HepG2 (cell line): ENCODE results near the gene EPN2. TPM values are rescaled to one million over a fixed set of nuclear protein-coding genes. Genes with fewer than 3 reads are reported as not detected.

Source experiments
- ATF7 ChIP-seq, 2 experiments: fragments of 450-650 bp in 1 of 2; sonication (generic) in 1 of 2; formaldehyde crosslinking in 1 of 2; IDR thresholded peaks; 2 replicates each; pipeline versions ENCODE4 v1.4.0 to v1.6.1; 2016 to 2020; ENCODE audit warnings: antibody characterized with exemption in 1 of 2, mild to moderate bottlenecking in 1 of 2, missing genetic modification reagents in 1 of 2
- BORCS8-MEF2B ChIP-seq: sonication (generic); formaldehyde crosslinking; IDR thresholded peaks from 2 replicates; pipeline ENCODE4 v1.8.0; 2022; ENCODE audit warnings: mild to moderate bottlenecking, missing genetic modification reagents
- EED ChIP-seq: sonication (generic); formaldehyde crosslinking; IDR thresholded peaks from 2 replicates; pipeline ENCODE4 v1.5.0; 2020; ENCODE audit warnings: mild to moderate bottlenecking, missing genetic modification reagents
- HOXD1 ChIP-seq: sonication (generic); formaldehyde crosslinking; IDR thresholded peaks from 2 replicates; pipeline ENCODE4 v1.5.0; 2020; ENCODE audit warnings: missing genetic modification reagents
- IRF1 ChIP-seq: sonication (generic); formaldehyde crosslinking; IDR thresholded peaks from 2 replicates; pipeline ENCODE4 v1.4.0; 2020; ENCODE audit warnings: low read depth, mild to moderate bottlenecking, missing genetic modification reagents
- KLF12 ChIP-seq: sonication (generic); formaldehyde crosslinking; IDR thresholded peaks from 2 replicates; pipeline ENCODE4 v1.4.0; 2020; ENCODE audit warnings: missing genetic modification reagents, borderline replicate concordance
- NFKBIZ ChIP-seq: IDR thresholded peaks from 2 replicates; pipeline ENCODE4 v1.6.1; 2018; ENCODE audit warnings: missing genetic modification reagents, missing compliant biosample characterization
- PHF8 ChIP-seq: sonication (generic); formaldehyde crosslinking; IDR thresholded peaks from 2 replicates; pipeline ENCODE4 v1.5.0; 2020; ENCODE audit warnings: missing genetic modification reagents
- TBX2 ChIP-seq: sonication (generic); formaldehyde crosslinking; IDR thresholded peaks from 2 replicates; pipeline ENCODE4 v1.5.0; 2020; ENCODE audit warnings: missing genetic modification reagents, mild to moderate bottlenecking, borderline replicate concordance
- YEATS2 ChIP-seq: sonication (generic); formaldehyde crosslinking; IDR thresholded peaks from 2 replicates; pipeline ENCODE4 v1.4.0; 2020; ENCODE audit warnings: missing genetic modification reagents, borderline replicate concordance
- ZNF12 ChIP-seq: sonication (generic); formaldehyde crosslinking; IDR thresholded peaks from 2 replicates; pipeline ENCODE4 v1.5.0; 2020; ENCODE audit warnings: missing genetic modification reagents
- ZNF207 ChIP-seq: fragments of 450-650 bp; IDR thresholded peaks from 2 replicates; pipeline ENCODE4 v1.6.1; 2016; ENCODE audit warnings: antibody characterized with exemption, borderline replicate concordance
- ZNF501 ChIP-seq: sonication (generic); formaldehyde crosslinking; IDR thresholded peaks from 2 replicates; pipeline ENCODE4 v1.5.1; 2020; ENCODE audit warnings: mild to moderate bottlenecking, moderate library complexity, missing genetic modification reagents
- ZNF646 ChIP-seq: sonication (generic); formaldehyde crosslinking; IDR thresholded peaks from 2 replicates; pipeline ENCODE4 v1.9.0; 2021; ENCODE audit warnings: mild to moderate bottlenecking, missing genetic modification reagents
- polyA plus RNA-seq, 8 experiments: library from polyadenylated mRNA; depleted of rRNA in 3 of 8; stranded (reverse) in 7 of 8; unstranded in 1 of 8; fragments of >200 nt; fragmentation: Illumina TruSeq in 4 of 8; extraction: Trizol in 4 of 8; gene quantifications; 2 replicates each; pipeline versions ENCODE4 v1.2.1 to v1.2.3, GENCODE V29; 2011 to 2016; ENCODE audit warnings: low read depth in 4 of 8, missing spikeins in 1 of 8, mixed read lengths in 1 of 8; ENCODE audit not compliant: insufficient read depth in 1 of 8
- total RNA-seq, 5 experiments: library from RNA; depleted of rRNA; stranded (reverse); fragments of >200 nt; fragmentation: Illumina TruSeq; extraction: Trizol; gene quantifications; 2 replicates each; pipeline ENCODE4 v1.2.3, GENCODE V29; 2016; ENCODE audit warnings: low read depth in 1 of 5
- TF ChIP-seq, protein P1 (sequence below): sonication (generic); formaldehyde crosslinking; IDR thresholded peaks from 2 replicates; pipeline ENCODE4 v1.4.0; 2020; ENCODE audit warnings: missing genetic modification reagents
- TF ChIP-seq, protein P2 (sequence below): sonication (generic); formaldehyde crosslinking; IDR thresholded peaks from 2 replicates; pipeline ENCODE4 v1.5.0; 2020; ENCODE audit warnings: mild to moderate bottlenecking, missing genetic modification reagents

EPN2 gene
- total and polyA plus RNA-seq, 2 of the 13 experiments (the other 11 are each of a cell fraction or from before 2014, with no cell fraction given), result 7.8 to 19.2 TPM

GRCh38 chr17:19338031-19338990 is 101.1 kb downstream of the EPN2 start (continued):
- TF ChIP-seq ZNF646 (CRISPR knock-in tag) (no peak), HOXD1 (CRISPR knock-in tag) (peak; percentile 46; the same call in 1 of the 2 replicates), YEATS2 (CRISPR knock-in tag) (peak; percentile 49; the same call in 1 of the 2 replicates), PHF8 (CRISPR knock-in tag) (peak; percentile 36; the same call in 1 of the 2 replicates), ZNF501 (peak; percentile 78), ZNF12 (no peak), EED (no peak), NFKBIZ (CRISPR knock-in tag) (no peak), ZNF207 (no peak), BORCS8-MEF2B (peak; percentile 80), ATF7 (IDR thresholded peaks at IDR 0.05) (peak; percentile 35), ATF7 (CRISPR knock-in tag; IDR thresholded peaks at IDR 0.05) (no peak), TBX2 (CRISPR knock-in tag) (peak; percentile 87), IRF1 (CRISPR knock-in tag) (no peak), KLF12 (CRISPR knock-in tag) (peak; percentile 86)
- TF ChIP-seq, protein P1, sequence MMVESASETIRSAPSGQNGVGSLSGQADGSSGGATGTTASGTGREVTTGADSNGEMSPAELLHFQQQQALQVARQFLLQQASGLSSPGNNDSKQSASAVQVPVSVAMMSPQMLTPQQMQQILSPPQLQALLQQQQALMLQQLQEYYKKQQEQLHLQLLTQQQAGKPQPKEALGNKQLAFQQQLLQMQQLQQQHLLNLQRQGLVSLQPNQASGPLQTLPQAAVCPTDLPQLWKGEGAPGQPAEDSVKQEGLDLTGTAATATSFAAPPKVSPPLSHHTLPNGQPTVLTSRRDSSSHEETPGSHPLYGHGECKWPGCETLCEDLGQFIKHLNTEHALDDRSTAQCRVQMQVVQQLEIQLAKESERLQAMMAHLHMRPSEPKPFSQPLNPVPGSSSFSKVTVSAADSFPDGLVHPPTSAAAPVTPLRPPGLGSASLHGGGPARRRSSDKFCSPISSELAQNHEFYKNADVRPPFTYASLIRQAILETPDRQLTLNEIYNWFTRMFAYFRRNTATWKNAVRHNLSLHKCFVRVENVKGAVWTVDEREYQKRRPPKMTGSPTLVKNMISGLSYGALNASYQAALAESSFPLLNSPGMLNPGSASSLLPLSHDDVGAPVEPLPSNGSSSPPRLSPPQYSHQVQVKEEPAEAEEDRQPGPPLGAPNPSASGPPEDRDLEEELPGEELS (CRISPR knock-in tag), result peak; percentile 63
- TF ChIP-seq, protein P2, sequence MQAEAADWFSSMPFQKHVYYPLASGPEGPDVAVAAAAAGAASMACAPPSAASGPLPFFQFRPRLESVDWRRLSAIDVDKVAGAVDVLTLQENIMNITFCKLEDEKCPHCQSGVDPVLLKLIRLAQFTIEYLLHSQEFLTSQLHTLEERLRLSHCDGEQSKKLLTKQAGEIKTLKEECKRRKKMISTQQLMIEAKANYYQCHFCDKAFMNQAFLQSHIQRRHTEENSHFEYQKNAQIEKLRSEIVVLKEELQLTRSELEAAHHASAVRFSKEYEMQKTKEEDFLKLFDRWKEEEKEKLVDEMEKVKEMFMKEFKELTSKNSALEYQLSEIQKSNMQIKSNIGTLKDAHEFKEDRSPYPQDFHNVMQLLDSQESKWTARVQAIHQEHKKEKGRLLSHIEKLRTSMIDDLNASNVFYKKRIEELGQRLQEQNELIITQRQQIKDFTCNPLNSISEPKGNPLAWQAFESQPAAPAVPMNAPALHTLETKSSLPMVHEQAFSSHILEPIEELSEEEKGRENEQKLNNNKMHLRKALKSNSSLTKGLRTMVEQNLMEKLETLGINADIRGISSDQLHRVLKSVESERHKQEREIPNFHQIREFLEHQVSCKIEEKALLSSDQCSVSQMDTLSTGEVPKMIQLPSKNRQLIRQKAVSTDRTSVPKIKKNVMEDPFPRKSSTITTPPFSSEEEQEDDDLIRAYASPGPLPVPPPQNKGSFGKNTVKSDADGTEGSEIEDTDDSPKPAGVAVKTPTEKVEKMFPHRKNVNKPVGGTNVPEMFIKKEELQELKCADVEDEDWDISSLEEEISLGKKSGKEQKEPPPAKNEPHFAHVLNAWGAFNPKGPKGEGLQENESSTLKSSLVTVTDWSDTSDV (CRISPR knock-in tag), result no peak
